Thyroid gland (tissue), 4 donors: ENCODE measurements around the gene SAMD13. TPM values are rescaled to one million over a fixed set of nuclear protein-coding genes. Genes with fewer than 3 reads are reported as not detected.

ENCODE experiments used
- DNase-seq, 2 donors: peaks; one replicate each; pipeline ENCODE4 v3.0.0-alpha.2; 2019
- H3K27ac ChIP-seq, 3 donors: fragments of 200-600 bp; sonication (generic); 1 replicate in 2 of 3; 2 replicates in 1 of 3; pipeline ENCODE4 v1.5.1; 2016 to 2019; ENCODE audit warnings: mild to moderate bottlenecking in 1 of 3, moderate library complexity in 1 of 3
- H3K27me3 ChIP-seq: fragments of 200-600 bp; sonication (generic); one replicate; pipeline ENCODE4 v1.5.1; 2019
- H3K36me3 ChIP-seq, 2 donors: fragments of 200-600 bp; sonication (generic); one replicate each; pipeline ENCODE4 v1.5.1; 2016 to 2019
- H3K4me1 ChIP-seq, 2 donors: fragments of 200-600 bp; sonication (generic); one replicate each; pipeline ENCODE4 v1.5.1; 2017 to 2019
- H3K4me3 ChIP-seq, 3 donors: fragments of 200-600 bp; sonication (generic); replicated peaks in 1 of 3; 1 replicate in 2 of 3; 2 replicates in 1 of 3; pipeline ENCODE4 v1.5.1; 2016; ENCODE audit warnings: mild to moderate bottlenecking in 1 of 3
- H3K9me3 ChIP-seq: fragments of 200-600 bp; sonication (generic); one replicate; pipeline ENCODE4 v1.5.1; 2017
- CTCF ChIP-seq, 6 experiments: fragments of 200-600 bp in 3 of 6; fragments of 450-650 bp in 3 of 6; sonication (generic) in 3 of 6; IDR thresholded peaks; one replicate each; pipeline ENCODE4 v1.5.1; 2016 to 2019; ENCODE audit warnings: antibody characterized with exemption in 6 of 6, mild to moderate bottlenecking in 2 of 6, inconsistent platforms in 1 of 6, moderate library complexity in 1 of 6
- POLR2A ChIP-seq, 2 donors: fragments of 450-650 bp; IDR thresholded peaks; one replicate each; pipeline ENCODE4 v1.6.1; 2017; ENCODE audit warnings: antibody characterized with exemption in 2 of 2, mild to moderate bottlenecking in 2 of 2, moderate library complexity in 1 of 2
- WGBS, 2 donors: methylation state at CpG; one replicate each; pipeline ENCODE4 v1.1.5; 2017; 5-methylcytosine and 5-hydroxymethylcytosine counted together
- intact Hi-C: fragments of 100-400 bp; cut with DNase I; formaldehyde crosslinking; loops from one replicate; pipeline ENCODE4 v1.15.1; 2023
- total RNA-seq, 4 donors: library from RNA; depleted of rRNA; stranded (reverse); fragments of >200 nt; gene quantifications; one replicate each; pipeline ENCODE4 v1.2.3, GENCODE V29; 2016

The SAMD13 gene
- total RNA-seq, 4 donors from 2014 or later: 5.6 to 9.5 (median 5.9) TPM

DNA sequence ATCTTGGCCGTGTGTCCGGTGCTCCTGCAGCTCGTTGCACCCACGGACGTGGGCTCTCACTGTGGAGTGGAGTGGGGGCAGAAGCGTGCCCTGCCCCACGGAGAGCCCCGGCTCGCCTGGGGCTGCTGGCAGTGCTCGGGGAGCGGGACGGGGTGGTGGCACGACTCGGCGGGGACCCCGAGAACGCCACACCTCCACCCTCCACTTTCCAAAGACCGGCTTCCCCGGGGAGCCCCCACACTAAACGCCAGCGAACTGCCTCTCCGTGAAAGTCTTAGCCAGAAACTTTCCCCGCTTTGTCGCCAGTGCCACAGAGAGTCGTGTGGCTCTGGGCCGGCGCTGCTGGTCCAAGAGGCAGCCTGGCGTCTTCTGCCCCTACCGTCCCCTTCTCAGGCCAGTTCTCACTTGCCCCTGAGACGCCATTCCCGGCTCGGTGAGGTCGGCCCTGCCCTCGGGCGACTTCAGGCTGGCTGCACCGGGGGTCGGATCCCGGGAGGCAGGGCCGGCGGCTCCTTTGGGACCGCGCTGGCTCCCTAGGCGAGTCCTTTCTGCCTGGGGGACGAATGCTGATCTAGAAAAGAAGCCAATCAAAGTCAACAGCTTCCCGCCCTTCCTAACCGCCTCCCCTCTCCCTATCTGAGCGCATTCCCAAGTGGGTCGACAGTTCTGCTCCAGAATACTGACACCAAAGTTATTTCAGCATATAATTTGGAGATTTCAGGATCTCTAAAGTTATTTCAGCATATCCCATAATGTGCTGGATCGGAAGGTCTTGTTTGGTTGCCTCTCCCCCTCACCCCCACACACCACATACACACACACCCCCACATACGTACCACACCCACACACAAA lies 2.6 kb upstream of the SAMD13 start:
- peak; percentile 57 to 61 for DNase-seq
- Histone ChIP-seq H3K4me1 (peaks cover 19 to 25% of the 10 kb centered on the region in 2 donors), H3K36me3 (no peaks in the 10 kb centered on the region), H3K4me3 (peak overlapping the region; percentile 12 to 79 (median 65)), H3K9me3 (no peaks in the 10 kb centered on the region), H3K27ac (peak overlapping the region; percentile 91 to 97 (median 95)), H3K27me3 (no peaks in the 10 kb centered on the region)
- WGBS, 2 donors: 1 to 2% methylated on average over 29 to 44 of the region's 50 CpGs
- intact Hi-C loops: no loop called here
- TF ChIP-seq CTCF (IDR thresholded peaks at IDR 0.05) (no peak), POLR2A (IDR thresholded peaks at IDR 0.05) (peak in 1 of 2 donors; percentile 58)

GRCh38 chr1:84299536-84300170 lies 1.9 kb upstream of the SAMD13 start:
- H3K4me3 ChIP-seq: peak overlapping the region in 1 of 3 donors; percentile 79
- TF ChIP-seq CTCF (IDR thresholded peaks at IDR 0.05): no peak
- peak in 1 of 2 donors; percentile 10 for TF ChIP-seq POLR2A (IDR thresholded peaks at IDR 0.05)
- H3K4me1 ChIP-seq: peaks cover 19 to 25% of the 10 kb centered on the region in 2 donors
- peak overlapping the region; percentile 91 to 97 (median 95) for H3K27ac ChIP-seq
- WGBS, 2 donors: 18 to 19% methylated on average over 4 of the region's 4 CpGs
- peak in 1 of 2 donors; percentile 8 for DNase-seq
- H3K27me3 ChIP-seq: no peaks in the 10 kb centered on the region
- H3K9me3 ChIP-seq: no peaks in the 10 kb centered on the region
- intact Hi-C loops: no loop called here
- H3K36me3 ChIP-seq: no peaks in the 10 kb centered on the region

DNA sequence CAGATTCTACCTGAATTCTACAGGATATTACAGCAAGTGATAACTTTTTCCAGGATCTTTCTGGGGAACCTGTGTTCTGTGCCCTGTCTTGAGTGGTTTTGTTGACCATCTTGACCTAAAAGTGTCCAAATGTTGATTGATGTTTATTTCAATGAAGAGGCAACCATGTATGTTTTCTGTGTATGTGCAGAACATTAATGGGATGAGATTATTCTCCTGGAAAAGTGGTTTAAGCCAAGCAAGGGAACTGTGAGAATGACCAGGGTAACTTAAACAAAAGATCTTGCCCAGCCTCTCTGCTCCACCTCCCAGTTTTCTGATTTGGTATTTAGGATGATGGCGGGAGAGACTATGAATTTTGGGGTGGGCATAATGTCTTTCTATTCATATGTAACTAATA lies 1.0 kb upstream of the SAMD13 start:
- intact Hi-C loops: no loop called here
- peak overlapping the region; percentile 91 to 97 (median 95) for H3K27ac ChIP-seq
- H3K4me3 ChIP-seq: no peak overlapping the region
- H3K4me1 ChIP-seq: peaks cover 19 to 25% of the 10 kb centered on the region in 2 donors
- no peaks in the 10 kb centered on the region for H3K27me3 ChIP-seq
- no peaks in the 10 kb centered on the region for H3K9me3 ChIP-seq
- WGBS, 2 donors: 76 to 90% methylated on average over 1 of the region's 1 CpG
- no peaks in the 10 kb centered on the region for H3K36me3 ChIP-seq
- TF ChIP-seq CTCF (IDR thresholded peaks at IDR 0.05) (no peak), POLR2A (IDR thresholded peaks at IDR 0.05) (no peak)
- no peak for DNase-seq

GRCh38 chr1:84301785-84302385 lies 377 bp downstream of the SAMD13 start:
- Histone ChIP-seq H3K4me1 (peaks cover 19 to 29% of the 10 kb centered on the region in 2 donors), H3K4me3 (peak overlapping the region in 2 of 3 donors; percentile 12 to 13), H3K36me3 (no peaks in the 10 kb centered on the region), H3K27me3 (no peaks in the 10 kb centered on the region), H3K9me3 (no peaks in the 10 kb centered on the region), H3K27ac (peak overlapping the region; percentile 91 to 97 (median 95))
- TF ChIP-seq POLR2A (IDR thresholded peaks at IDR 0.05) (no peak), CTCF (IDR thresholded peaks at IDR 0.05) (no peak)
- intact Hi-C loops: no loop called here
- WGBS, 2 donors: 19 to 20% methylated on average over 6 of the region's 6 CpGs
- no peak for DNase-seq
